ENCODE data around the gene TARS3. TPM values are rescaled to one million over a fixed set of nuclear protein-coding genes. Genes with fewer than 3 reads are reported as not detected.

Gene TARS3
- total RNA-seq, 4 donors from 2014 or later = 17.3 to 31.3 (median 27.7) TPM

- TF ChIP-seq CTCF (IDR thresholded peaks at IDR 0.05; ENCODE audit: low read depth) = no peak
Measured at GRCh38 chr15:101625980-101626379, 98.3 kb downstream of the TARS3 start.

- TF ChIP-seq CTCF (IDR thresholded peaks at IDR 0.05; ENCODE audit: low read depth) = no peak
Measured at GRCh38 chr15:101625184-101625583, 99.1 kb downstream of the TARS3 start.

DNA sequence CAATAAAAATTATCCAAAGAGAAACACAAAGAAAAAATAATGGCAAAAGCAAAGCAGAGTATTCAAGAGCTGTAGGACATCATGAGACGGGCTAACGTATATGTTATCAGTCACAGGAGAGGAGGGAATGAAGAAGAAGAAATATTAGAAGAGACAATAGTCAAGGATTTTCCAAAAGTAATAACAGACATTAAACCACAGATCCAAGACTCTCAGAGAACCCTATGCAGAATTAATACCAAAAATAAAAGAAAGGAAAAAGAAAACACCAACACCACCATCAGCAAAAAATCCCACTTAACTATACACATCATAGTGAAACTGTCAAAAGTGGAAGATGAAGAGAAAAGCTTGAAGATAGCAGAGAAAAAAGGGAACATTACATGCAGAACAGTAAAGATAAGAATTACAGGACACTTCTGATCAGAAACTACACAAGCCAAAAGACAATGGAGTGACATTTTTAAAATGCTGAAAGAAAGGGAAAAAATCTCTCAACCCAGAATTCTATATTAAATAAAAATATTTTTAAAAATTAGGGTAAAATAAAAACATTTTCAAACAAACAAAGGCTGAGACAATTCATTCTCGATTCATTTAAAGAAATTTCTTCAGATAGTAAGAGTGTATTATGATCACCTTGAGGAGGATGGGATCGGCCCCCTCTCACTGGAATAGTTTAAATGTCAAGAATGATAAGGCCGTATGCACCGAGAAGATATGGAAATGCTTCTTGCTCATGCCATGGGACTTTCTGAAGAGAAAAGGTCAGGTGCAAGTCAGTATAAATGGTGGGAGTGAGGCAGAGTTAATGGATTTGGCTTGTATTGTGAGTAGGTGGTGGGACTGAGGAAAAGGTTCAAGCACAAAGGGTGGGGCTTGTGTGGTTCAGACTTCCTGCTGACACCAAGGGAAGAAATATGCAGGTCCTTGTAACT is 100.6 kb downstream of the TARS3 start:
- no peak for TF ChIP-seq CTCF (IDR thresholded peaks at IDR 0.05; ENCODE audit: low read depth)

DNA sequence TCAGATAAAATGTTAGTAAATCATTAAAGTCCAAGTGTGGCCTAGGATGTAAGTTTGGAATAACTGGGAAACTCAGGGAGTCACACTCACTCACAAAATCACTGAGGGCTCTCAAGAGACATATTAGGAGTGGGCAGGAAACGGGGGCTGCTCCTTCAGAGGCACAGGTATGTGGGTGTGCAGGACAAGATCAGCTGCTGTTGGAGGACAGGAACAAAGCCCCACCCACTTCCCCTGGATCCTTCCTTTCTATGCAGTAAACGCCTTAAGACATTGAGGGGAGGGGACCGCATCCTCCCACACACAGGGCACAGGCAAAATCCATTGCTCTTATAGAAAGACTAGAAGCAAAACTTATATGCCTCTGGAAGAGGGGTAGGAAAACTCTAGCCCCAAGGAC is 102.3 kb downstream of the TARS3 start:
- no peak for TF ChIP-seq CTCF (IDR thresholded peaks at IDR 0.05; ENCODE audit: low read depth)

DNA sequence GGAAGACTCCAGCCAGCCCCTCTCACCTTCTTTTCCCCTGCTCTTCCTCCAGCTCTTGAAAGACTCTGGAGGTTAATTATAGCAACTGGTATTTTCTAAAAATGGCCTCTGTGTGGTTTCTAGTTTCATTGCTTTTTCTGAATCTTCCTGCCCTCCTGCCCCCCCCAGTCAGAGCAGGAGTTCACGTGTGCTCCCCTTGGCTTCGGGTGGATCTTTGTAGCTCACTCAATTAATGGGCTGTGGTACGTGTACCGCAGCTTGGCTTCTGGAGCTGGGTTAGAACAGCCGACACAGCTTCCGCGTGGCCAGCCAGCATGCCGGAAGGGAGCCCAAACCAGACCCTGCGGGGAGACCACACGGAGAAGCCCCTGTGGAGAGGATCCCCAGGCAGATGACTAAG is 103.6 kb downstream of the TARS3 start:
- TF ChIP-seq CTCF (IDR thresholded peaks at IDR 0.05; ENCODE audit: low read depth) = no peak

DNA sequence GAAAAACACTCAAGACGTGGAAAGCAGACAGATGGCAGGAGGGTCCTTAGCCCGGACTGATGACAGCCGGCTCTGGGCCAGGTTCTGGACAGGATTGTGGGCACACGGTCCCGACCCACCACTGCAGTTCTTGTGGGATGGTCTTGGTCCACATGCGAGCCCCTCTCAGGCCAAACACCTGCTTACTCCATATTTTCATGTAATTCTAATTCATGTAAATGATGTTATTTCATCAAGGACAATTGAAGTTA is 104.7 kb downstream of the TARS3 start:
- TF ChIP-seq CTCF (IDR thresholded peaks at IDR 0.05; ENCODE audit: low read depth) = no peak

GRCh38 chr15:101618851-101619614 is 105.2 kb downstream of the TARS3 start:
- TF ChIP-seq CTCF (IDR thresholded peaks at IDR 0.05; ENCODE audit: low read depth) = no peak

Measured in subcutaneous adipose tissue (tissue), 4 donors.